ENCODE data around the gene PPP4R3B. TPM values are rescaled to one million over a fixed set of nuclear protein-coding genes. Genes with fewer than 3 reads are reported as not detected.

Gene PPP4R3B
- total RNA-seq, 2 experiments from 2014 or later, result 42.3 to 68.4 TPM

DNA sequence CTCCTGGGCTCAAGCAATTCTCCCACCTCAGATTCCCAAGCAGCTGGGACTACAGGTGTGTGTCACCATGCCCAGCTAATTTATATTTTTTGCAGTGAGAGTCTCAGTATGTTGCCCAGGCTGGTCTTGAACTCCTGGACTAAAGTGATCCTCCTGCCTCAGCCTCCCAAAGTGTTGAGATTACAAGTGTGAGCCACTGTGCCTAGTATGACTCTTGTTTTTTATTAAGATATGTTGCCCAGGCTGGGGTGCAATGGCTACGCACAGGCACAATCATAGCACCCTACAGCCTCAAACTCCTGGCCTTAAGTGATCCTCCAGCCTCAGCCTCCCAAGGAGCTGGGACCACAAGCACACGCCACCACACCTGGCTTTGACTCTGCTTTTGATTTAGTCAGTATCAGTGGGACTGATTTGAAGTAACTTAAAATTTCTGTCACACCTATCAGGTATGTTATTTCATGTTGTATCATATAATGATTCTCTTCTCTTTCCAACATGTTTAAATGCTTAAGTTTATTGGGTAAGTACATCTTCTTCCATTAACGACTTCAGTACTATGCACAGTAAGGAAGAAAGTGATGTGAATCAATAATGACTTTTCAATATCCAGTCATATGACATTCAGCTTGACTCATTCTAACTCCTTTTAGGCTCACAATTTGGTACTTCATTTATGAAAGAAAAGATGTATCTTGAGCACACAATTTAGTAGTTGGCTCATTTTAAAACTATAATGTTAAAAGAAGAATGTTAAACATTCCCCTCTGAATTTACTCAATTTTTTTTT lies 6.3 kb downstream of the PPP4R3B start:
- peaks cover 80% of the 10 kb centered on the region for H3K79me2 ChIP-seq (ENCODE audit: insufficient read depth, low read depth, low read length)
- intact Hi-C loops (cut with micrococcal nuclease; ENCODE audit: unreplicated experiment), result no loop called here
- H3K4me3 ChIP-seq (ENCODE audit: low read depth, low read length, poor library complexity, severe bottlenecking), result no peak overlapping the region
- no peak for TF ChIP-seq EZH2phosphoT487 (IDR thresholded peaks at IDR 0.05; ENCODE audit: borderline replicate concordance, low read depth, low read length)
- TF ChIP-seq, protein P1, sequence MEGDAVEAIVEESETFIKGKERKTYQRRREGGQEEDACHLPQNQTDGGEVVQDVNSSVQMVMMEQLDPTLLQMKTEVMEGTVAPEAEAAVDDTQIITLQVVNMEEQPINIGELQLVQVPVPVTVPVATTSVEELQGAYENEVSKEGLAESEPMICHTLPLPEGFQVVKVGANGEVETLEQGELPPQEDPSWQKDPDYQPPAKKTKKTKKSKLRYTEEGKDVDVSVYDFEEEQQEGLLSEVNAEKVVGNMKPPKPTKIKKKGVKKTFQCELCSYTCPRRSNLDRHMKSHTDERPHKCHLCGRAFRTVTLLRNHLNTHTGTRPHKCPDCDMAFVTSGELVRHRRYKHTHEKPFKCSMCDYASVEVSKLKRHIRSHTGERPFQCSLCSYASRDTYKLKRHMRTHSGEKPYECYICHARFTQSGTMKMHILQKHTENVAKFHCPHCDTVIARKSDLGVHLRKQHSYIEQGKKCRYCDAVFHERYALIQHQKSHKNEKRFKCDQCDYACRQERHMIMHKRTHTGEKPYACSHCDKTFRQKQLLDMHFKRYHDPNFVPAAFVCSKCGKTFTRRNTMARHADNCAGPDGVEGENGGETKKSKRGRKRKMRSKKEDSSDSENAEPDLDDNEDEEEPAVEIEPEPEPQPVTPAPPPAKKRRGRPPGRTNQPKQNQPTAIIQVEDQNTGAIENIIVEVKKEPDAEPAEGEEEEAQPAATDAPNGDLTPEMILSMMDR (conservative IDR thresholded peaks at IDR 0.05; ENCODE audit: low read length), result no peak
- H3K27ac ChIP-seq (ENCODE audit: low read depth, low read length, poor library complexity, severe bottlenecking), result no peak overlapping the region
- ChIA-PET CTCF (ENCODE audit: unreplicated experiment) (no interaction called here), POLR2A (interaction anchor here (0.7 to 1.4 kb wide), 5 partner anchors 12 to 435 kb away, joined by 3 to 5 read pairs (median 3); no protein-coding TSS in a partner anchor)
- no peak overlapping the region for H2AFZ ChIP-seq (ENCODE audit: low read length)
- no peaks in the 10 kb centered on the region for H3K9me3 ChIP-seq (ENCODE audit: low read length)
- H3K9me2 ChIP-seq (ENCODE audit: insufficient read depth, low read length), result no peaks in the 10 kb centered on the region
- H3K4me1 ChIP-seq (ENCODE audit: insufficient read depth, low read length, poor library complexity, severe bottlenecking), result peaks cover 11% of the 10 kb centered on the region
- BruUV-seq (replicated peaks), result no TSS peak
- no peak for DNase-seq (ENCODE audit: low spot score)
- peaks cover 25% of the 10 kb centered on the region for H4K20me1 ChIP-seq (ENCODE audit: insufficient read depth, low read length)
- peaks cover 56% of the 10 kb centered on the region for H3K36me3 ChIP-seq (ENCODE audit: insufficient read depth, low read length)
- H3K4me2 ChIP-seq (ENCODE audit: low read length), result no peak overlapping the region

DNA sequence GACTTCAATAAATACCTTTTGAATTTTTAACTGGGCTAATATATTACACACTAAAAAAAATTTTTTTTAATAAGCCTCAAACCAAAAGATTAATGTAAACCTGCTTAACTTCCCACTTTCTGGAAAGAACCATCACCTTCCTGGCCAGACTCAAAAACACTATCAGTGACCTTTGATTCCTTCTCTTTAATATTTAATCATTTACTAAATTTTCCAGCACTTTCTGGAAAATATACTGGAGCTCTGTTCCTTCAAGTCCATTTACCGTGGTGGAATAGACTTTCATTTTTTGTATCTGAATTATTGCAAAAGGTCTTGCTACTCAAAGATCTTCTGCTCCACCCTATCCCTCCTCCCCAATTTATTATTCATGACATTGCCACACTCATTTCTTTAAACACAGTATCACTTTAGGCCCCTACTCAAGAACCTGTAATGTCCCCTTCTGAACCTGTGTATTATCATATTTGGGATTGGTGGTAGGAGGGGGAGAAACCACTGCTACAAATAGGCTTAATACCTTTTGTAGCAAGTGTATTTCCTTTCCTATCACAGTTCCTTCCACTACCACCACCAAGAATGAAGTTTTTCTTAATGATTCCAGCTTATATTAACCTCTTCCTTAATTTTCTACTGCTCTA lies 7.4 kb downstream of the PPP4R3B start:
- Histone ChIP-seq H3K4me3 (ENCODE audit: low read depth, low read length, poor library complexity, severe bottlenecking) (no peak overlapping the region), H3K9me2 (ENCODE audit: insufficient read depth, low read length) (no peaks in the 10 kb centered on the region), H3K27ac (ENCODE audit: low read depth, low read length, poor library complexity, severe bottlenecking) (no peak overlapping the region), H3K9me3 (ENCODE audit: low read length) (no peaks in the 10 kb centered on the region), H2AFZ (ENCODE audit: low read length) (no peak overlapping the region), H4K20me1 (ENCODE audit: insufficient read depth, low read length) (peaks cover 16% of the 10 kb centered on the region), H3K36me3 (ENCODE audit: insufficient read depth, low read length) (peaks cover 50% of the 10 kb centered on the region), H3K4me2 (ENCODE audit: low read length) (no peak overlapping the region), H3K79me2 (ENCODE audit: insufficient read depth, low read depth, low read length) (peaks cover 80% of the 10 kb centered on the region), H3K4me1 (ENCODE audit: insufficient read depth, low read length, poor library complexity, severe bottlenecking) (peaks cover 3% of the 10 kb centered on the region)
- CTCF ChIA-PET (ENCODE audit: unreplicated experiment), result no interaction called here
- POLR2A ChIA-PET, result interaction anchor here (0.6 to 1.4 kb wide), 3 partner anchors 9 to 434 kb away, joined by 3 to 6 read pairs (median 3); no protein-coding TSS in a partner anchor
- TF ChIP-seq, protein P1 (conservative IDR thresholded peaks at IDR 0.05; ENCODE audit: low read length), result no peak
- no peak for TF ChIP-seq EZH2phosphoT487 (IDR thresholded peaks at IDR 0.05; ENCODE audit: borderline replicate concordance, low read depth, low read length)
- intact Hi-C loops (cut with micrococcal nuclease; ENCODE audit: unreplicated experiment), result no loop called here
- no peak for DNase-seq (ENCODE audit: low spot score)
- no TSS peak for BruUV-seq (replicated peaks)

Data from OCI-LY7 (cell line).